ENCODE measurements around the gene DICER1. TPM values are rescaled to one million over a fixed set of nuclear protein-coding genes. Genes with fewer than 3 reads are reported as not detected.

The DICER1 gene
- total and polyA plus RNA-seq, 9 of the 15 experiments (the other 6 are each of a cell fraction or from before 2014, with no cell fraction given): 2.5 to 23.2 (median 12.4) TPM

- no peak for TF ChIP-seq HMGXB4 (CRISPR knock-in tag; IDR thresholded peaks at IDR 0.05)
- TF ChIP-seq GATA2 (CRISPR knock-in tag; IDR thresholded peaks at IDR 0.05): no peak
- TF ChIP-seq SIN3A (IDR thresholded peaks at IDR 0.05; ENCODE audit: borderline replicate concordance in 2 of 2, control insufficient read depth in 1 of 2, low read depth in 2 of 2, low read length in 2 of 2): no peak
- TF ChIP-seq NKRF (IDR thresholded peaks at IDR 0.05; ENCODE audit: borderline replicate concordance): no peak
- no peak for TF ChIP-seq HEY1 (CRISPR knock-in tag; IDR thresholded peaks at IDR 0.05; ENCODE audit: borderline replicate concordance)
- TF ChIP-seq TSHZ1 (CRISPR knock-in tag; IDR thresholded peaks at IDR 0.05): no peak
Measured at GRCh38 chr14:95132760-95133159, 24.6 kb downstream of the DICER1 start (continued).

Measured in K562 (cell line).